Measurements from ENCODE around the gene LGALSL.

- TF ChIP-seq CTCF (IDR thresholded peaks at IDR 0.05) (no peak), POLR2A (IDR thresholded peaks at IDR 0.05) (no peak)
Measured at GRCh38 chr2:64487256-64488049, 33.5 kb downstream of the LGALSL start.

Measured in esophagus squamous epithelium (tissue), 4 donors.